ENCODE data around the gene TMEM203. TPM values are rescaled to one million over a fixed set of nuclear protein-coding genes. Genes with fewer than 3 reads are reported as not detected.
"Not testable (repeated sequence)": the region's sequence is repeated elsewhere in the genome, so short reads cannot be mapped to it uniquely, and the experiment has no call there.

TMEM203 gene
- total RNA-seq, 1 experiment from 2014 or later = 50.6 TPM

- not testable (repeated sequence) for H3K9me3 Mint-ChIP-seq; H3K27me3 Mint-ChIP-seq (ENCODE audit: low read depth); ATAC-seq; H3K27ac Mint-ChIP-seq; DNase-seq (ENCODE audit: low spot score)
- Mint-ChIP-seq H3K4me3 (peak overlapping the region; percentile 73), H3K36me3 (peaks cover 20% of the 10 kb centered on the region), H3K4me1 (peaks cover 44% of the 10 kb centered on the region)
- ChIA-PET CTCF (interaction anchor here (0.7 to 2.4 kb wide), 17 partner anchors 12 to 204 kb away, joined by 3 to 14 read pairs (median 4); partner anchors contain the start of genes EXD3, MAN1B1, NOXA1 and RNF224), POLR2A (interaction anchor here (1.1 to 1.8 kb wide), 8 partner anchors 12 to 110 kb away, joined by 3 to 30 read pairs (median 7); partner anchors contain the start of genes NELFB, NRARP, RNF224 and STPG3)
These were observed 34.2 kb upstream of the TMEM203 start for GRCh38 chr9:137239541-137240200.

GRCh38 chr9:137237759-137238726 is 32.6 kb upstream of the TMEM203 start:
- CTCF ChIA-PET = interaction anchor here (0.6 to 4.6 kb wide), 21 partner anchors 9 to 290 kb away, joined by 3 to 143 read pairs (median 10); partner anchors contain the start of genes CYSRT1, LRRC26, MAN1B1 and NELFB
- no peak for ATAC-seq
- TF ChIP-seq ZNF219 (CRISPR knock-in tag; IDR thresholded peaks at IDR 0.05; ENCODE audit: borderline replicate concordance) (no peak), ZMAT4 (CRISPR knock-in tag; IDR thresholded peaks at IDR 0.05) (no peak), ZSCAN18 (CRISPR knock-in tag; IDR thresholded peaks at IDR 0.05) (no peak), ZBTB43 (CRISPR knock-in tag; IDR thresholded peaks at IDR 0.05) (no peak)
- Mint-ChIP-seq H3K27me3 (ENCODE audit: low read depth) (no peaks in the 10 kb centered on the region), H3K4me3 (no peak overlapping the region), H3K4me1 (peaks cover 29% of the 10 kb centered on the region), H3K9me3 (no peaks in the 10 kb centered on the region), H3K36me3 (peaks cover 11% of the 10 kb centered on the region), H3K27ac (no peak overlapping the region)
- POLR2A ChIA-PET = interaction anchor here (0.6 kb wide), 1 partner anchor 153 kb away, joined by 3 read pairs; no protein-coding TSS in a partner anchor
- DNase-seq (ENCODE audit: low spot score) = no peak

GRCh38 chr9:137236936-137237421 is 31.5 kb upstream of the TMEM203 start:
- H3K27ac Mint-ChIP-seq = no peak overlapping the region
- no peak for TF ChIP-seq HMGXB4 (CRISPR knock-in tag; IDR thresholded peaks at IDR 0.05)
- no peak for TF ChIP-seq ZNF423 (CRISPR knock-in tag; IDR thresholded peaks at IDR 0.05)
- TF ChIP-seq USF2 (CRISPR knock-in tag; IDR thresholded peaks at IDR 0.05) = no peak
- TF ChIP-seq PREB (CRISPR knock-in tag; IDR thresholded peaks at IDR 0.05; ENCODE audit: borderline replicate concordance) = no peak
- no peak for TF ChIP-seq ATF3 (CRISPR knock-in tag; conservative IDR thresholded peaks at IDR 0.05)
- ChIA-PET CTCF (interaction anchor here (0.6 to 4.6 kb wide), 90 partner anchors 10 to 633 kb away, joined by 3 to 143 read pairs (median 6); partner anchors contain the start of genes CYSRT1, ENTPD2, ENTPD8 and EXD3), POLR2A (interaction anchor here (0.9 kb wide), 1 partner anchor 65 kb away, joined by 3 read pairs; the partner anchor contains the start of gene NRARP)
- H3K9me3 Mint-ChIP-seq = no peaks in the 10 kb centered on the region
- H3K4me1 Mint-ChIP-seq = peaks cover 18% of the 10 kb centered on the region
- H3K27me3 Mint-ChIP-seq (ENCODE audit: low read depth) = no peaks in the 10 kb centered on the region
- DNase-seq (ENCODE audit: low spot score) (no peak), ATAC-seq (no peak)
- H3K4me3 Mint-ChIP-seq = no peak overlapping the region
- H3K36me3 Mint-ChIP-seq = peaks cover under 1% of the 10 kb centered on the region

All from WTC11 (cell line).